A549 (cell line): ENCODE results near the gene IFIT1. TPM values are rescaled to one million over a fixed set of nuclear protein-coding genes. Genes with fewer than 3 reads are reported as not detected.

Experiments used
- ATAC-seq, 2 experiments: fragments of 200-7000 bp in 1 of 2; fragments of >200 bp in 1 of 2; cut with Nextera tagmentation in 1 of 2; cut with Tn5 transposase in 1 of 2; 3 replicates each; pipeline versions ENCODE4 v1.8.0 to v1.9.1; 2018 to 2020; ENCODE audit warnings: mild to moderate bottlenecking in 1 of 2, moderate library complexity in 1 of 2
- CTCF ChIA-PET: fragments of 300-600 bp; sonication (Branson Sonifier 250); formaldehyde crosslinking; extraction: SDS; loops from one replicate; lab custom pipeline; 2021; ENCODE audit warnings: antibody characterized with exemption, inconsistent platforms; lab: Yijun Ruan, JAX
- POLR2A ChIA-PET: fragments of 350-600 bp; formaldehyde crosslinking; extraction: SDS; loops from one replicate; lab custom pipeline; 2021; ENCODE audit warnings: antibody characterized with exemption, inconsistent platforms; lab: Yijun Ruan, JAX
- DNase-seq, 2 experiments: peaks; one replicate each; pipeline versions ENCODE4 v3.0.0 to v3.0.0-alpha.2; 2011 to 2016; ENCODE audit warnings: low read depth in 1 of 2, low spot score in 1 of 2
- FAIRE-seq: peaks from 2 replicates; lab custom pipeline; 2011; peaks lifted over from hg19 to GRCh38; lab: Jason Lieb, UNC
- H3K27ac ChIP-seq, 2 experiments: fragments of >200 bp; sonication (Bioruptor Twin); formaldehyde crosslinking; 3 replicates each; pipeline ENCODE4 v1.5.1; 2016 to 2017
- H3K4me1 ChIP-seq: fragments of >200 bp; sonication (Bioruptor Twin); formaldehyde crosslinking; 3 replicates; pipeline ENCODE4 v1.6.1; 2016
- H3K4me2 ChIP-seq: fragments of >200 bp; sonication (Bioruptor Twin); formaldehyde crosslinking; 3 replicates; pipeline ENCODE4 v1.6.1; 2016
- H3K4me3 ChIP-seq: fragments of >200 bp; sonication (Bioruptor Twin); formaldehyde crosslinking; 3 replicates; pipeline ENCODE4 v1.5.1; 2016
- H3K9me3 ChIP-seq: fragments of >200 bp; sonication (Bioruptor Twin); formaldehyde crosslinking; 3 replicates; pipeline ENCODE4 v1.6.1; 2016
- BHLHE40 ChIP-seq: IDR thresholded peaks from 2 replicates; pipeline ENCODE4 v1.6.1; 2012; ENCODE audit warnings: low read depth, low read length, inconsistent platforms
- CBX8 ChIP-seq: fragments of 200-600 bp; sonication (generic); IDR thresholded peaks from 2 replicates; pipeline ENCODE4 v1.6.1; 2016
- CEBPB ChIP-seq, 2 experiments: fragments of >200 bp in 1 of 2; sonication (Bioruptor Twin) in 1 of 2; formaldehyde crosslinking in 1 of 2; IDR thresholded peaks; 2 replicates each; pipeline ENCODE4 v1.6.1; 2012 to 2016
- EHF ChIP-seq: fragments of 250-450 bp; sonication (Bioruptor Pico); IDR thresholded peaks from 2 replicates; pipeline ENCODE4 v1.5.0; 2020; ENCODE audit warnings: mild to moderate bottlenecking
- EHMT2 ChIP-seq: fragments of 200-600 bp; sonication (generic); IDR thresholded peaks from 2 replicates; pipeline ENCODE4 v1.6.1; 2016; ENCODE audit warnings: antibody characterized with exemption, low read depth, mild to moderate bottlenecking, moderate library complexity
- ESRRA ChIP-seq: fragments of 150-350 bp; IDR thresholded peaks from 2 replicates; pipeline ENCODE4 v1.6.1; 2014; ENCODE audit warnings: mild to moderate bottlenecking, low read length, borderline replicate concordance
- FOSB ChIP-seq: fragments of 250-450 bp; sonication (Bioruptor Pico); IDR thresholded peaks from 2 replicates; pipeline ENCODE4 v1.5.0; 2020; ENCODE audit warnings: mild to moderate bottlenecking, moderate library complexity
- FOXS1 ChIP-seq: fragments of 250-450 bp; sonication (Bioruptor Pico); IDR thresholded peaks from 2 replicates; pipeline ENCODE4 v1.5.0; 2020; ENCODE audit warnings: mild to moderate bottlenecking, moderate library complexity
- HDAC2 ChIP-seq: fragments of 200-600 bp; sonication (generic); IDR thresholded peaks from 2 replicates; pipeline ENCODE4 v1.6.1; 2016
- HOXB13 ChIP-seq: fragments of 250-450 bp; sonication (Bioruptor Pico); IDR thresholded peaks from 2 replicates; pipeline ENCODE4 v1.5.0; 2020; ENCODE audit warnings: low read depth, mild to moderate bottlenecking, moderate library complexity
- JUN ChIP-seq, 2 experiments: fragments of >200 bp; sonication (Bioruptor Twin); formaldehyde crosslinking; IDR thresholded peaks; 2 replicates in 1 of 2; 3 replicates in 1 of 2; pipeline ENCODE4 v1.6.1; 2016 to 2017
- KDM5A ChIP-seq: fragments of 200-600 bp; sonication (generic); IDR thresholded peaks from 2 replicates; pipeline ENCODE4 v1.6.1; 2016; ENCODE audit warnings: antibody characterized with exemption, mild to moderate bottlenecking
- MAFK ChIP-seq: fragments of 450-650 bp; IDR thresholded peaks from 2 replicates; pipeline ENCODE4 v1.6.1; 2014; ENCODE audit not compliant: partially characterized antibody
- MAX ChIP-seq: IDR thresholded peaks from 2 replicates; pipeline ENCODE4 v1.6.1; 2012
- MAZ ChIP-seq: fragments of 150-350 bp; IDR thresholded peaks from 2 replicates; pipeline ENCODE4 v1.6.1; 2014; ENCODE audit warnings: antibody characterized with exemption, low read depth, low read length, borderline replicate concordance
- NPAS2 ChIP-seq: fragments of 250-450 bp; sonication (Bioruptor Pico); IDR thresholded peaks from 2 replicates; pipeline ENCODE4 v1.8.0; 2022; ENCODE audit warnings: mild to moderate bottlenecking, moderate library complexity, borderline replicate concordance
- NR3C1 ChIP-seq: fragments of >200 bp; sonication (Bioruptor Twin); formaldehyde crosslinking; IDR thresholded peaks from 3 replicates; pipeline ENCODE4 v1.6.1; 2017
- POLR2A ChIP-seq: IDR thresholded peaks from 2 replicates; pipeline ENCODE4 v1.6.1; 2012; ENCODE audit warnings: mild to moderate bottlenecking, low read length
- RAD21 ChIP-seq, 2 experiments: fragments of >200 bp in 1 of 2; sonication (Bioruptor Twin) in 1 of 2; formaldehyde crosslinking in 1 of 2; IDR thresholded peaks in 1 of 2; conservative IDR thresholded peaks in 1 of 2; 2 replicates in 1 of 2; 3 replicates in 1 of 2; pipeline ENCODE4 v1.6.1; 2012 to 2018; ENCODE audit warnings: inconsistent platforms in 1 of 2
- RARB ChIP-seq: fragments of 250-450 bp; sonication (Bioruptor Pico); IDR thresholded peaks from 2 replicates; pipeline ENCODE4 v1.8.0; 2021; ENCODE audit warnings: mild to moderate bottlenecking, moderate library complexity
- RFX5 ChIP-seq: fragments of 450-650 bp; IDR thresholded peaks from 2 replicates; pipeline ENCODE4 v1.7.1; 2014; ENCODE audit warnings: antibody characterized with exemption, mild to moderate bottlenecking, moderate library complexity
- SREBF2 ChIP-seq: fragments of 450-650 bp; IDR thresholded peaks from 2 replicates; pipeline ENCODE4 v1.6.1; 2014; ENCODE audit warnings: mild to moderate bottlenecking, moderate library complexity
- TFCP2L1 ChIP-seq: fragments of 250-450 bp; sonication (Bioruptor Pico); IDR thresholded peaks from 2 replicates; pipeline ENCODE4 v1.5.0; 2021; ENCODE audit warnings: mild to moderate bottlenecking
- ZC3H11A ChIP-seq: fragments of 450-650 bp; IDR thresholded peaks from 2 replicates; pipeline ENCODE4 v1.6.1; 2014; ENCODE audit warnings: antibody characterized with exemption, mild to moderate bottlenecking
- ZFP36 ChIP-seq: fragments of 450-650 bp; IDR thresholded peaks from 2 replicates; pipeline ENCODE4 v1.6.1; 2014; ENCODE audit warnings: borderline replicate concordance; ENCODE audit not compliant: partially characterized antibody
- ZSCAN20 ChIP-seq: fragments of 250-450 bp; sonication (Bioruptor Pico); IDR thresholded peaks from 2 replicates; pipeline ENCODE4 v1.8.0; 2022; ENCODE audit warnings: mild to moderate bottlenecking, moderate library complexity
- WGBS: methylation state at CpG from one replicate; pipeline ENCODE4 v1.1.6; 2017; ENCODE audit errors: missing lambda C conversion rate; 5-methylcytosine and 5-hydroxymethylcytosine counted together
- polyA plus RNA-seq, 4 experiments: library from polyadenylated mRNA; depleted of rRNA in 3 of 4; stranded (reverse); fragments of >200 nt; fragmentation: RNase III in 1 of 4; extraction: RNeasy Plus Mini Kit Qiagen cat#74134 plus additional on column Dnase treatment in 1 of 4; gene quantifications; 2 replicates in 3 of 4; 3 replicates in 1 of 4; pipeline ENCODE4 v1.2.3, GENCODE V29; 2011 to 2017
- TF ChIP-seq, protein P1 (sequence below): fragments of 250-450 bp; sonication (Bioruptor Pico); IDR thresholded peaks from 2 replicates; pipeline ENCODE4 v1.5.0; 2021; ENCODE audit warnings: mild to moderate bottlenecking, moderate library complexity, borderline replicate concordance
- TF ChIP-seq, protein P2 (sequence below): fragments of 250-450 bp; sonication (Bioruptor Pico); IDR thresholded peaks from 2 replicates; pipeline ENCODE4 v1.5.0; 2020; ENCODE audit warnings: low read depth, mild to moderate bottlenecking, moderate library complexity
- TF ChIP-seq, protein P3 (sequence below): fragments of 200-600 bp; sonication (generic); IDR thresholded peaks from 2 replicates; pipeline ENCODE4 v1.6.1; 2016; ENCODE audit warnings: antibody characterized with exemption, mild to moderate bottlenecking, moderate library complexity

IFIT1 gene
- polyA plus RNA-seq, 2 of the 4 experiments (the other 2 are of a cell fraction) = 2.5 to 2.8 TPM

DNA sequence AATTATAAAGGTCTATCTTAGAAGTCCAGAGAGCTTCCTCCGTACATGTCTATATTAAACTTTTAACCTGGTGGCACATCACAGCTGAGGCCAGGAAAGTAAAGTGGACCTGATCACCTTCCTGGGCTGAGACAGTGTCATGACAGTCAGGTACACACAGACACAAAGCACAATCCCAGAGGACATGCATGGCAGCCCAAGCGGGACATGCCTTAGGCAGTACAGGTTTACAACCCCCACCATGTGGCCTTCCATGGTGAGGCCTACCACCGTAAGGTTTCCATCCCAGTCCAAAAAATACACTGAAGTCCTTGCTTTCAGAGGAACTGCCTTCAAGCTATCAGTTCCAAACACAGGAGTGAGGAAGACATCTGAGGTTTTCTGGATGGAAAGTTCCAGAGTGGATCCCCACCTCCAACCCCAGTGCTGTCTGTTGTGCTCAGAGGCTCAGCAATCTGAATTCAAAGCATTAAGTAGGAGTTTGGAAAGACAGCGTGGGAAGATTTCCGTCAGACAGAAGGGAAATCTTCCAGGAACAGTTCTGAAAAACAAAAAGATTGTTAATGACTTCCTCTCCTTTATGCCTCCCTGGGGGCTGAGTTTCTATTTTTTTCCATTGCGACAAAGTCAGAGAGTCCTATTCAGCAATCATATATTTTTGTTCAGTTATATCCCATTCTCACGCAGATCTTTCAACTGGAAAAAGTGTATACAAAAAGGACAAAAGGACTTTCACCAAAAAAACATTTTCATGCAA, 44.5 kb upstream of the IFIT1 start:
- CTCF ChIA-PET = interaction anchor here (0.9 to 3.8 kb wide), 5 partner anchors 9 to 130 kb away, joined by 3 to 18 read pairs (median 4); no protein-coding TSS in a partner anchor
- WGBS = 87% methylated on average over 7 of the region's 7 CpGs
- DNase-seq = no peak

GRCh38 chr10:89348481-89348880, 43.9 kb upstream of the IFIT1 start:
- H3K4me1 ChIP-seq = peaks cover 51% of the 10 kb centered on the region
- TF ChIP-seq HOXB13 (no peak), CEBPB (IDR thresholded peaks at IDR 0.05) (no peak), RARB (CRISPR knock-in tag) (no peak), ESRRA (no peak), MAFK (no peak), JUN (IDR thresholded peaks at IDR 0.05) (no peak), ZSCAN20 (CRISPR knock-in tag) (no peak), NPAS2 (CRISPR knock-in tag) (no peak), ZFP36 (no peak), SREBF2 (no peak), POLR2A (no peak), RFX5 (no peak), TFCP2L1 (CRISPR knock-in tag) (no peak), FOXS1 (CRISPR knock-in tag) (no peak), MAX (no peak)
- TF ChIP-seq, protein P1, sequence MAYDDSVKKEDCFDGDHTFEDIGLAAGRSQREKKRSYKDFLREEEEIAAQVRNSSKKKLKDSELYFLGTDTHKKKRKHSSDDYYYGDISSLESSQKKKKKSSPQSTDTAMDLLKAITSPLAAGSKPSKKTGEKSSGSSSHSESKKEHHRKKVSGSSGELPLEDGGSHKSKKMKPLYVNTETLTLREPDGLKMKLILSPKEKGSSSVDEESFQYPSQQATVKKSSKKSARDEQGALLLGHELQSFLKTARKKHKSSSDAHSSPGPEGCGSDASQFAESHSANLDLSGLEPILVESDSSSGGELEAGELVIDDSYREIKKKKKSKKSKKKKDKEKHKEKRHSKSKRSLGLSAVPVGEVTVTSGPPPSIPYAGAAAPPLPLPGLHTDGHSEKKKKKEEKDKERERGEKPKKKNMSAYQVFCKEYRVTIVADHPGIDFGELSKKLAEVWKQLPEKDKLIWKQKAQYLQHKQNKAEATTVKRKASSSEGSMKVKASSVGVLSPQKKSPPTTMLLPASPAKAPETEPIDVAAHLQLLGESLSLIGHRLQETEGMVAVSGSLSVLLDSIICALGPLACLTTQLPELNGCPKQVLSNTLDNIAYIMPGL = no peak
- H3K27ac ChIP-seq = peak overlapping the region in 1 of 2 experiments; percentile 83; a peak in 2 of 6 replicates
- CTCF ChIA-PET = interaction anchor here (1.6 to 3.8 kb wide), 3 partner anchors 10 to 131 kb away, joined by 3 to 18 read pairs (median 8); no protein-coding TSS in a partner anchor
- ATAC-seq = no peak
- no peak for DNase-seq
- 90% methylated on average over 5 of the region's 5 CpGs for WGBS
- H3K4me3 ChIP-seq = no peak overlapping the region
- POLR2A ChIA-PET = no interaction called here
- FAIRE-seq = no peak
- H3K9me3 ChIP-seq = no peaks in the 10 kb centered on the region
- H3K4me2 ChIP-seq = no peak overlapping the region

More for the DNA sequence above, 44.5 kb upstream of the IFIT1 start:
- H3K4me1 ChIP-seq = peaks cover 50% of the 10 kb centered on the region
- ATAC-seq (no peak), FAIRE-seq (no peak)
- H3K4me3 ChIP-seq = no peak overlapping the region
- POLR2A ChIA-PET = no interaction called here
- H3K4me2 ChIP-seq = no peak overlapping the region
- TF ChIP-seq RAD21 (conservative IDR thresholded peaks at IDR 0.05 in 1 of 2, IDR thresholded peaks at IDR 0.05 in 1 of 2) = no peak
- TF ChIP-seq, protein P2, sequence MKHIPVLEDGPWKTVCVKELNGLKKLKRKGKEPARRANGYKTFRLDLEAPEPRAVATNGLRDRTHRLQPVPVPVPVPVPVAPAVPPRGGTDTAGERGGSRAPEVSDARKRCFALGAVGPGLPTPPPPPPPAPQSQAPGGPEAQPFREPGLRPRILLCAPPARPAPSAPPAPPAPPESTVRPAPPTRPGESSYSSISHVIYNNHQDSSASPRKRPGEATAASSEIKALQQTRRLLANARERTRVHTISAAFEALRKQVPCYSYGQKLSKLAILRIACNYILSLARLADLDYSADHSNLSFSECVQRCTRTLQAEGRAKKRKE (CRISPR knock-in tag) = no peak
- TF ChIP-seq, protein P3, sequence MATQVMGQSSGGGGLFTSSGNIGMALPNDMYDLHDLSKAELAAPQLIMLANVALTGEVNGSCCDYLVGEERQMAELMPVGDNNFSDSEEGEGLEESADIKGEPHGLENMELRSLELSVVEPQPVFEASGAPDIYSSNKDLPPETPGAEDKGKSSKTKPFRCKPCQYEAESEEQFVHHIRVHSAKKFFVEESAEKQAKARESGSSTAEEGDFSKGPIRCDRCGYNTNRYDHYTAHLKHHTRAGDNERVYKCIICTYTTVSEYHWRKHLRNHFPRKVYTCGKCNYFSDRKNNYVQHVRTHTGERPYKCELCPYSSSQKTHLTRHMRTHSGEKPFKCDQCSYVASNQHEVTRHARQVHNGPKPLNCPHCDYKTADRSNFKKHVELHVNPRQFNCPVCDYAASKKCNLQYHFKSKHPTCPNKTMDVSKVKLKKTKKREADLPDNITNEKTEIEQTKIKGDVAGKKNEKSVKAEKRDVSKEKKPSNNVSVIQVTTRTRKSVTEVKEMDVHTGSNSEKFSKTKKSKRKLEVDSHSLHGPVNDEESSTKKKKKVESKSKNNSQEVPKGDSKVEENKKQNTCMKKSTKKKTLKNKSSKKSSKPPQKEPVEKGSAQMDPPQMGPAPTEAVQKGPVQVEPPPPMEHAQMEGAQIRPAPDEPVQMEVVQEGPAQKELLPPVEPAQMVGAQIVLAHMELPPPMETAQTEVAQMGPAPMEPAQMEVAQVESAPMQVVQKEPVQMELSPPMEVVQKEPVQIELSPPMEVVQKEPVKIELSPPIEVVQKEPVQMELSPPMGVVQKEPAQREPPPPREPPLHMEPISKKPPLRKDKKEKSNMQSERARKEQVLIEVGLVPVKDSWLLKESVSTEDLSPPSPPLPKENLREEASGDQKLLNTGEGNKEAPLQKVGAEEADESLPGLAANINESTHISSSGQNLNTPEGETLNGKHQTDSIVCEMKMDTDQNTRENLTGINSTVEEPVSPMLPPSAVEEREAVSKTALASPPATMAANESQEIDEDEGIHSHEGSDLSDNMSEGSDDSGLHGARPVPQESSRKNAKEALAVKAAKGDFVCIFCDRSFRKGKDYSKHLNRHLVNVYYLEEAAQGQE = no peak
- no peak for TF ChIP-seq CBX8
- TF ChIP-seq, protein P1 = no peak
- TF ChIP-seq BHLHE40 = no peak
- TF ChIP-seq HDAC2 = no peak
- TF ChIP-seq ZC3H11A = no peak
- TF ChIP-seq EHMT2 = no peak
- no peak for TF ChIP-seq KDM5A
- TF ChIP-seq MAZ = no peak
- TF ChIP-seq EHF = no peak
- no peak for TF ChIP-seq SREBF2
- TF ChIP-seq FOSB = no peak
- TF ChIP-seq NR3C1 = no peak
- TF ChIP-seq, all 56 proteins: peak for 0
- Histone ChIP-seq H3K27ac (peak overlapping the region in 1 of 2 experiments; percentile 83; a peak in 3 of 6 replicates), H3K9me3 (no peaks in the 10 kb centered on the region)
